HepG2 (cell line): ENCODE measurements around the gene SEMA3F. TPM values are rescaled to one million over a fixed set of nuclear protein-coding genes. Genes with fewer than 3 reads are reported as not detected.
A peak's percentile ranks its signal among the peaks of the same experiment; 100 is the strongest.

Experiments
- AGO2 ChIP-seq: fragments of 200-400 bp; formaldehyde crosslinking; optimal IDR thresholded peaks from 2 replicates; pipeline ENCODE3; 2017; ENCODE audit warnings: mild to moderate bottlenecking, low read depth, low read length, moderate library complexity
- ATF3 ChIP-seq: sonication (generic); formaldehyde crosslinking; IDR thresholded peaks from 2 replicates; pipeline ENCODE4 v1.4.0; 2020; ENCODE audit warnings: missing genetic modification reagents
- ATM ChIP-seq: fragments of 450-650 bp; IDR thresholded peaks from 2 replicates; pipeline ENCODE4 v1.7.1; 2017; ENCODE audit warnings: mild to moderate bottlenecking, borderline replicate concordance
- ELF4 ChIP-seq: sonication (generic); formaldehyde crosslinking; IDR thresholded peaks from 2 replicates; pipeline ENCODE4 v1.5.0; 2020; ENCODE audit warnings: missing genetic modification reagents, mild to moderate bottlenecking, moderate library complexity, borderline replicate concordance
- FOXM1 ChIP-seq: sonication (generic); formaldehyde crosslinking; IDR thresholded peaks from 2 replicates; pipeline ENCODE4 v1.5.0; 2020; ENCODE audit warnings: missing genetic modification reagents
- GATA4 ChIP-seq: sonication (generic); IDR thresholded peaks from 2 replicates; pipeline ENCODE4 v1.6.1; 2016; ENCODE audit warnings: antibody characterized with exemption, low read depth, borderline replicate concordance
- HDAC2 ChIP-seq: sonication (generic); formaldehyde crosslinking; IDR thresholded peaks from 2 replicates; pipeline ENCODE4 v1.4.0; 2020; ENCODE audit warnings: missing genetic modification reagents
- HNF1B ChIP-seq: sonication (generic); formaldehyde crosslinking; IDR thresholded peaks from 2 replicates; pipeline ENCODE4 v1.5.1; 2020; ENCODE audit warnings: mild to moderate bottlenecking, moderate library complexity, missing genetic modification reagents
- HNF4G ChIP-seq, 2 experiments: sonication (generic) in 1 of 2; formaldehyde crosslinking in 1 of 2; IDR thresholded peaks; 2 replicates each; pipeline versions ENCODE4 v1.4.0 to v1.6.1; 2011 to 2020; ENCODE audit warnings: borderline replicate concordance in 2 of 2, low read depth in 2 of 2, mild to moderate bottlenecking in 2 of 2, low read length in 1 of 2, missing genetic modification reagents in 1 of 2, moderate library complexity in 1 of 2
- KLF12 ChIP-seq: sonication (generic); formaldehyde crosslinking; IDR thresholded peaks from 2 replicates; pipeline ENCODE4 v1.4.0; 2020; ENCODE audit warnings: missing genetic modification reagents, borderline replicate concordance
- MAZ ChIP-seq, 2 experiments: sonication (generic) in 1 of 2; formaldehyde crosslinking in 1 of 2; IDR thresholded peaks; 2 replicates each; pipeline versions ENCODE4 v1.5.0 to v1.6.1; 2012 to 2020; ENCODE audit warnings: low read depth in 2 of 2, mild to moderate bottlenecking in 2 of 2, borderline replicate concordance in 1 of 2, improper control_type of control experiment in 1 of 2, low read length in 1 of 2, missing genetic modification reagents in 1 of 2, moderate library complexity in 1 of 2
- NPAS2 ChIP-seq: sonication (generic); formaldehyde crosslinking; IDR thresholded peaks from 2 replicates; pipeline ENCODE4 v1.8.0; 2022; ENCODE audit warnings: mild to moderate bottlenecking, missing genetic modification reagents, borderline replicate concordance
- ZBTB14 ChIP-seq: sonication (generic); formaldehyde crosslinking; IDR thresholded peaks from 2 replicates; pipeline ENCODE4 v1.4.0; 2020; ENCODE audit warnings: missing genetic modification reagents
- ZFY ChIP-seq: sonication (generic); formaldehyde crosslinking; IDR thresholded peaks from 2 replicates; pipeline ENCODE4 v1.4.0; 2020; ENCODE audit warnings: missing genetic modification reagents
- ZNF362 ChIP-seq: sonication (generic); formaldehyde crosslinking; IDR thresholded peaks from 2 replicates; pipeline ENCODE4 v1.4.0; 2020; ENCODE audit warnings: missing genetic modification reagents, mild to moderate bottlenecking, borderline replicate concordance
- ZNF710 ChIP-seq: sonication (generic); formaldehyde crosslinking; IDR thresholded peaks from 2 replicates; pipeline ENCODE4 v1.5.0; 2020; ENCODE audit warnings: mild to moderate bottlenecking, missing genetic modification reagents, borderline replicate concordance
- ZNF776 ChIP-seq: sonication (generic); formaldehyde crosslinking; IDR thresholded peaks from 2 replicates; pipeline ENCODE4 v1.4.0; 2020; ENCODE audit warnings: mild to moderate bottlenecking, missing genetic modification reagents
- ZNF784 ChIP-seq: sonication (generic); formaldehyde crosslinking; IDR thresholded peaks from 2 replicates; pipeline ENCODE4 v1.5.1; 2020; ENCODE audit warnings: missing genetic modification reagents, mild to moderate bottlenecking, borderline replicate concordance
- ZNF792 ChIP-seq: IDR thresholded peaks from 2 replicates; pipeline ENCODE4 v1.6.1; 2016
- ZNF850 ChIP-seq: sonication (generic); formaldehyde crosslinking; conservative IDR thresholded peaks from 2 replicates; pipeline ENCODE4 v1.9.0; 2021; ENCODE audit warnings: mild to moderate bottlenecking, missing genetic modification reagents
- polyA plus RNA-seq, 8 experiments: library from polyadenylated mRNA; depleted of rRNA in 3 of 8; stranded (reverse) in 7 of 8; unstranded in 1 of 8; fragments of >200 nt; fragmentation: Illumina TruSeq in 4 of 8; extraction: Trizol in 4 of 8; gene quantifications; 2 replicates each; pipeline versions ENCODE4 v1.2.1 to v1.2.3, GENCODE V29; 2011 to 2016; ENCODE audit warnings: low read depth in 4 of 8, missing spikeins in 1 of 8, mixed read lengths in 1 of 8; ENCODE audit not compliant: insufficient read depth in 1 of 8
- total RNA-seq, 5 experiments: library from RNA; depleted of rRNA; stranded (reverse); fragments of >200 nt; fragmentation: Illumina TruSeq; extraction: Trizol; gene quantifications; 2 replicates each; pipeline ENCODE4 v1.2.3, GENCODE V29; 2016; ENCODE audit warnings: low read depth in 1 of 5

SEMA3F gene
- total and polyA plus RNA-seq, 2 of the 13 experiments (the other 11 are each of a cell fraction or from before 2014, with no cell fraction given): 7.6 to 17.2 TPM

GRCh38 chr3:50221411-50222168 is 66.5 kb downstream of the SEMA3F start (continued):
- 0 out of 2 replicates have a peak, but pooled peaks have one; percentile 49 for TF ChIP-seq ZNF776 (CRISPR knock-in tag)
- 0 out of 2 replicates have a peak, but pooled peaks have one; percentile 20 for TF ChIP-seq GATA4
- 0 out of 2 replicates have a peak, but pooled peaks have one; percentile 28 for TF ChIP-seq ZNF850 (CRISPR knock-in tag)
- peak; percentile 98 for TF ChIP-seq AGO2
- TF ChIP-seq ATF3 (CRISPR knock-in tag): 0 out of 2 replicates have a peak, but pooled peaks have one; percentile 14
- TF ChIP-seq HNF1B: peak; percentile 78; the same call in 1 of the 2 replicates
- 0 out of 2 replicates have a peak, but pooled peaks have one; percentile 22 for TF ChIP-seq ZBTB14
- TF ChIP-seq KLF12 (CRISPR knock-in tag): no peak
- TF ChIP-seq ZNF362 (CRISPR knock-in tag): no peak
- no peak for TF ChIP-seq ATM
- TF ChIP-seq ZNF784 (CRISPR knock-in tag): no peak
- 0 out of 2 replicates have a peak, but pooled peaks have one; percentile 54 for TF ChIP-seq ZNF710
- TF ChIP-seq ELF4 (CRISPR knock-in tag): no peak
- peak; percentile 68 for TF ChIP-seq HDAC2 (CRISPR knock-in tag)
- TF ChIP-seq ZFY: peak; percentile 83
- TF ChIP-seq NPAS2 (CRISPR knock-in tag): no peak
- no peak; the same call in 1 of the 2 replicates for TF ChIP-seq MAZ (IDR thresholded peaks at IDR 0.05; ENCODE audit: borderline replicate concordance, low read depth, low read length)
- TF ChIP-seq MAZ (CRISPR knock-in tag; IDR thresholded peaks at IDR 0.05; ENCODE audit: low read depth): peak; percentile 59; the same call in 1 of the 2 replicates
- no peak for TF ChIP-seq FOXM1 (CRISPR knock-in tag)
- TF ChIP-seq HNF4G (IDR thresholded peaks at IDR 0.05; ENCODE audit: borderline replicate concordance, low read depth, low read length): 0 out of 2 replicates have a peak, but pooled peaks have one; percentile 24
- TF ChIP-seq HNF4G (CRISPR knock-in tag; IDR thresholded peaks at IDR 0.05; ENCODE audit: borderline replicate concordance, low read depth): no peak
- TF ChIP-seq ZNF792 (CRISPR knock-in tag): 0 out of 2 replicates have a peak, but pooled peaks have one; percentile 44
